Natural killer cell (primary cell): Measurements from ENCODE around the gene ARF1. TPM values are rescaled to one million over a fixed set of nuclear protein-coding genes. Genes with fewer than 3 reads are reported as not detected.

Experiments used
- ATAC-seq, 3 donors: fragments of 150-1000 bp in 2 of 3; fragments of 200-7000 bp in 1 of 3; cut with Tn5 transposase; 1 replicate in 1 of 3; 2 replicates in 2 of 3; pipeline ENCODE4 v1.10.0; 2021; ENCODE audit warnings: mild to moderate bottlenecking in 2 of 3, moderate library complexity in 2 of 3
- DNase-seq, 2 donors: peaks; one replicate each; pipeline versions ENCODE4 v3.0.0 to v3.0.0-alpha.2; 2013 to 2021; ENCODE audit warnings: mixed read lengths in 1 of 2
- H3K27ac ChIP-seq: one replicate; pipeline ENCODE4 v1.5.1; 2013; ENCODE audit warnings: mild to moderate bottlenecking, low read length
- H3K27me3 ChIP-seq: one replicate; pipeline ENCODE4 v1.6.1; 2013; ENCODE audit warnings: low read length; ENCODE audit not compliant: control insufficient read depth, insufficient read depth
- H3K36me3 ChIP-seq: one replicate; pipeline ENCODE4 v1.6.1; 2013; ENCODE audit warnings: low read length; ENCODE audit not compliant: control insufficient read depth, insufficient read depth
- H3K4me1 ChIP-seq: one replicate; pipeline ENCODE4 v1.6.1; 2013; ENCODE audit warnings: low read length; ENCODE audit not compliant: control insufficient read depth, insufficient read depth
- H3K4me3 ChIP-seq: one replicate; pipeline ENCODE4 v1.5.1; 2013; ENCODE audit warnings: low read length
- H3K9me3 ChIP-seq: one replicate; pipeline ENCODE4 v1.6.1; 2013; ENCODE audit warnings: low read length; ENCODE audit not compliant: control insufficient read depth, insufficient read depth
- H3K27ac Mint-ChIP-seq, 2 donors: one replicate each; pipeline ENCODE4 v1.8.0; 2022; ENCODE audit warnings: mild to moderate bottlenecking in 2 of 2, mixed read lengths in 2 of 2, moderate library complexity in 1 of 2
- H3K27me3 Mint-ChIP-seq, 2 donors: one replicate each; pipeline ENCODE4 v1.8.0; 2022; ENCODE audit warnings: low read depth in 2 of 2, mixed read lengths in 2 of 2
- H3K36me3 Mint-ChIP-seq: one replicate; pipeline ENCODE4 v1.8.0; 2022; ENCODE audit warnings: mixed read lengths
- H3K4me1 Mint-ChIP-seq, 2 donors: one replicate each; pipeline ENCODE4 v1.8.0; 2022; ENCODE audit warnings: mixed read lengths in 2 of 2
- H3K4me3 Mint-ChIP-seq: one replicate; pipeline ENCODE4 v1.8.0; 2022; ENCODE audit warnings: mild to moderate bottlenecking, moderate library complexity, mixed read lengths
- H3K9me3 Mint-ChIP-seq, 2 donors: one replicate each; pipeline ENCODE4 v1.8.0; 2022; ENCODE audit warnings: mixed read lengths in 2 of 2
- WGBS: methylation state at CpG from one replicate; pipeline ENCODE4 v1.1.7; 2013; ENCODE audit warnings: missing lambda C conversion rate; ENCODE audit not compliant: insufficient coverage; 5-methylcytosine and 5-hydroxymethylcytosine counted together
- intact Hi-C: fragments of 100-400 bp; cut with micrococcal nuclease; formaldehyde crosslinking; loops from one replicate; pipeline ENCODE4 v1.14.2; 2022
- total RNA-seq, 4 donors: library from RNA; stranded (reverse); fragments of 120-200 nt in 1 of 4; gene quantifications; one replicate each; pipeline versions ENCODE4 v1.2.3 to v1.2.4, GENCODE V29; 2013 to 2022
- TF ChIP-seq, protein P1 (sequence below): fragments of 200-600 bp; IDR thresholded peaks from one replicate; pipeline ENCODE4 v1.8.0; 2022; ENCODE audit warnings: antibody characterized with exemption

ARF1 gene
- total RNA-seq, 3 donors from 2014 or later (not counting 1 experiment from before 2014, with no cell fraction given), result 368 to 427 (median 424) TPM

DNA sequence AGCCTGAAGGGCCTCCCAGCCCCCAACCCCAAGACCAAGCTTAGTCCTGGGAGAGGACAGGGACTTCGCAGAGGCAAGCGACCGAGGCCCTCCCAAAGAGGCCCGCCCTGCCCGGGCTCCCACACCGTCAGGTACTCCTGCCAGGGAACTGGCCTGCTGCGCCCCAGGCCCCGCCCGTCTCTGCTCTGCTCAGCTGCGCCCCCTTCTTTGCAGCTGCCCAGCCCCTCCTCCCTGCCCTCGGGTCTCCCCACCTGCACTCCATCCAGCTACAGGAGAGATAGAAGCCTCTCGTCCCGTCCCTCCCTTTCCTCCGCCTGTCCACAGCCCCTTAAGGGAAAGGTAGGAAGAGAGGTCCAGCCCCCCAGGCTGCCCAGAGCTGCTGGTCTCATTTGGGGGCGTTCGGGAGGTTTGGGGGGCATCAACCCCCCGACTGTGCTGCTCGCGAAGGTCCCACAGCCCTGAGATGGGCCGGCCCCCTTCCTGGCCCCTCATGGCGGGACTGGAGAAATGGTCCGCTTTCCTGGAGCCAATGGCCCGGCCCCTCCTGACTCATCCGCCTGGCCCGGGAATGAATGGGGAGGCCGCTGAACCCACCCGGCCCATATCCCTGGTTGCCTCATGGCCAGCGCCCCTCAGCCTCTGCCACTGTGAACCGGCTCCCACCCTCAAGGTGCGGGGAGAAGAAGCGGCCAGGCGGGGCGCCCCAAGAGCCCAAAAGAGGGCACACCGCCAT lies 21.9 kb upstream of the ARF1 start:
- DNase-seq, result no peak
- H3K4me1 ChIP-seq, result peaks cover 23% of the 10 kb centered on the region
- no peaks in the 10 kb centered on the region for H3K36me3 Mint-ChIP-seq
- H3K27ac Mint-ChIP-seq, result no peak overlapping the region
- H3K36me3 ChIP-seq, result no peaks in the 10 kb centered on the region
- no peak for ATAC-seq
- H3K9me3 ChIP-seq, result peaks cover 4% of the 10 kb centered on the region
- TF ChIP-seq, protein P1, sequence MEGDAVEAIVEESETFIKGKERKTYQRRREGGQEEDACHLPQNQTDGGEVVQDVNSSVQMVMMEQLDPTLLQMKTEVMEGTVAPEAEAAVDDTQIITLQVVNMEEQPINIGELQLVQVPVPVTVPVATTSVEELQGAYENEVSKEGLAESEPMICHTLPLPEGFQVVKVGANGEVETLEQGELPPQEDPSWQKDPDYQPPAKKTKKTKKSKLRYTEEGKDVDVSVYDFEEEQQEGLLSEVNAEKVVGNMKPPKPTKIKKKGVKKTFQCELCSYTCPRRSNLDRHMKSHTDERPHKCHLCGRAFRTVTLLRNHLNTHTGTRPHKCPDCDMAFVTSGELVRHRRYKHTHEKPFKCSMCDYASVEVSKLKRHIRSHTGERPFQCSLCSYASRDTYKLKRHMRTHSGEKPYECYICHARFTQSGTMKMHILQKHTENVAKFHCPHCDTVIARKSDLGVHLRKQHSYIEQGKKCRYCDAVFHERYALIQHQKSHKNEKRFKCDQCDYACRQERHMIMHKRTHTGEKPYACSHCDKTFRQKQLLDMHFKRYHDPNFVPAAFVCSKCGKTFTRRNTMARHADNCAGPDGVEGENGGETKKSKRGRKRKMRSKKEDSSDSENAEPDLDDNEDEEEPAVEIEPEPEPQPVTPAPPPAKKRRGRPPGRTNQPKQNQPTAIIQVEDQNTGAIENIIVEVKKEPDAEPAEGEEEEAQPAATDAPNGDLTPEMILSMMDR, result no peak
- no peak overlapping the region for H3K4me3 ChIP-seq
- peak overlapping the region; percentile 66 for H3K4me3 Mint-ChIP-seq
- peaks cover 32% of the 10 kb centered on the region in 2 donors for H3K27me3 Mint-ChIP-seq
- H3K27me3 ChIP-seq, result peaks cover 43% of the 10 kb centered on the region
- H3K27ac ChIP-seq, result no peak overlapping the region
- H3K9me3 Mint-ChIP-seq, result no peaks in the 10 kb centered on the region
- peaks cover 0 to 11% of the 10 kb centered on the region in 2 donors for H3K4me1 Mint-ChIP-seq
- intact Hi-C loops, result no loop called here
- 7% methylated on average over 27 of the region's 34 CpGs for WGBS

DNA sequence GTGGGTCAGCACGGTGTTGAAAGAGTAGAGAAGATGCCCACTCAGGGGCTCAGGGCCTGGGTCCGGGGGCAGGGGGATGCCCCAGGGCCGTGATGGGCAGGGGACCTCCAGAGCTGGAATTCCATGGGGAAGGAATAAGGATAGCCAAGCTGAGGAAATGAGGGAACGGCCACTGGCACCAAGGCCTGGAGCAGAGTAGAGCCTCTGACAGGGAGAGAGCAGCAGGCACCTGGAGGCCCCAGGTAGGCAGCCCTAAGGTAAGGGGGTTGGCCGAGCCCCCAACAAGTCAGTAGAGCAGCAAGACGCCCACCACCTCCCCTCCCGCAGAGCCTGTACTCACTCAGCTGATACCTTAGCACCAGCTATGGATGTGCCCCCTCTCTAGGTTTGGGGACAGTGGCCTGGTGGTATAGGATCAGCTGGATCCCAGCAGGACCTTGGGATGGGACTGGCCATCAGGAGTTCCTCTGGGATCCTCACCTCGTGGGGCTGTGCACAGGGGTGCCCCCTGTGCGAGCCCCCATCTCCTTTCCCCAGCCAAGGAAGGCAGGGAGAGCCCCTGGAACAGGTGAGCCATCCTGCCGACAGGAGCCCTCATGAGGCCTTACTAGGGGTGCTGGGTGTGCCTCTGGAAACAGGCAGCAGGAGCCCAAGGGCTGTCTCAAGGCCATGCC lies 21.0 kb upstream of the ARF1 start:
- intact Hi-C loops, result no loop called here
- Mint-ChIP-seq H3K27ac (no peak overlapping the region), H3K27me3 (peaks cover 26 to 28% of the 10 kb centered on the region in 2 donors), H3K4me1 (peaks cover 0 to 11% of the 10 kb centered on the region in 2 donors), H3K36me3 (no peaks in the 10 kb centered on the region), H3K9me3 (no peaks in the 10 kb centered on the region), H3K4me3 (no peak overlapping the region)
- no peak for DNase-seq
- H3K4me1 ChIP-seq, result peaks cover 23% of the 10 kb centered on the region
- no peaks in the 10 kb centered on the region for H3K36me3 ChIP-seq
- 74% methylated on average over 10 of the region's 10 CpGs for WGBS
- peaks cover 46% of the 10 kb centered on the region for H3K27me3 ChIP-seq
- H3K4me3 ChIP-seq, result no peak overlapping the region
- peaks cover 4% of the 10 kb centered on the region for H3K9me3 ChIP-seq
- H3K27ac ChIP-seq, result no peak overlapping the region
- TF ChIP-seq, protein P1, result no peak
- ATAC-seq, result no peak

DNA sequence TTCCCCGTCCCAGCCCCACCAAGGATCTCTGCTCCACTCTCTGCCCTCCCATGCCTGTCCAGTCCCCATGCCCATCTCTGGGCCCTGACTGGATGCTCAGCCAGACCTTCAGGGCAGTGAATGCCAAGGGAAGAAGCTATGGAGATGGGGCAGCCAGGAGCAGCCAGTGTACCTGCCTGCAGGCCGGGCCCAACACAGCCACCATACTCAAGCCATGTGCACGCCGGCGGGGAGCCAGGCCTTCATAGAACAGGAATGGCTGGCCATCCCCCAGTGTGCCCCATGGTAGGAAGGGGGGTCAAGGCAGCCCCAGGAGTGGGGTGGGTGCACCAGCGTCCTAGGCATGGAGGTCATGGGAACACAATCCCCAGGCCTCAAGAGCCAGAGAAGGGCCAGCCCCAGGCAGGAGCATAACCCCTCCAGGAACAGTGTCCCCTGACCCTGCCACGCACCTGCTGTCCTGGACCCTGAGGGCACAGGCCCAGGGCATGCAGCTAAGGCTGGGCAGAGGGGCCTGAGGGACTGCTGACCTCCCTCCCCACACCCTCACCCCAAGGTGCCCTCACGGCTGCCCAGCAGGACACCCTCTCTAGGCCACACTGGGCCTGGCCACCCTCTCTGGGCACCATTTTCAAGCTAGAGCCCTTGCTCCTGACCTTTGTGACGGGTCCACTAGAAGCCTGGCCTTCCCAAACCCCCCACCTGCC lies 20.3 kb upstream of the ARF1 start:
- Histone ChIP-seq H3K4me1 (peaks cover 23% of the 10 kb centered on the region), H3K27me3 (peaks cover 49% of the 10 kb centered on the region), H3K36me3 (no peaks in the 10 kb centered on the region), H3K4me3 (no peak overlapping the region), H3K9me3 (peaks cover 4% of the 10 kb centered on the region), H3K27ac (no peak overlapping the region)
- Mint-ChIP-seq H3K9me3 (no peaks in the 10 kb centered on the region), H3K27me3 (peaks cover 24 to 32% of the 10 kb centered on the region in 2 donors), H3K27ac (no peak overlapping the region), H3K4me1 (peaks cover 0 to 11% of the 10 kb centered on the region in 2 donors), H3K36me3 (no peaks in the 10 kb centered on the region), H3K4me3 (no peak overlapping the region)
- ATAC-seq (no peak), DNase-seq (no peak)
- WGBS, result 93% methylated on average over 9 of the region's 9 CpGs
- TF ChIP-seq, protein P1, result no peak
- intact Hi-C loops, result no loop called here
